ENCODE results near the gene DRGX. TPM values are rescaled to one million over a fixed set of nuclear protein-coding genes. Genes with fewer than 3 reads are reported as not detected.

DRGX gene
- total and polyA plus RNA-seq, 10 of the 15 experiments (the other 5 are each of a cell fraction or from before 2014, with no cell fraction given): not detected

DNA sequence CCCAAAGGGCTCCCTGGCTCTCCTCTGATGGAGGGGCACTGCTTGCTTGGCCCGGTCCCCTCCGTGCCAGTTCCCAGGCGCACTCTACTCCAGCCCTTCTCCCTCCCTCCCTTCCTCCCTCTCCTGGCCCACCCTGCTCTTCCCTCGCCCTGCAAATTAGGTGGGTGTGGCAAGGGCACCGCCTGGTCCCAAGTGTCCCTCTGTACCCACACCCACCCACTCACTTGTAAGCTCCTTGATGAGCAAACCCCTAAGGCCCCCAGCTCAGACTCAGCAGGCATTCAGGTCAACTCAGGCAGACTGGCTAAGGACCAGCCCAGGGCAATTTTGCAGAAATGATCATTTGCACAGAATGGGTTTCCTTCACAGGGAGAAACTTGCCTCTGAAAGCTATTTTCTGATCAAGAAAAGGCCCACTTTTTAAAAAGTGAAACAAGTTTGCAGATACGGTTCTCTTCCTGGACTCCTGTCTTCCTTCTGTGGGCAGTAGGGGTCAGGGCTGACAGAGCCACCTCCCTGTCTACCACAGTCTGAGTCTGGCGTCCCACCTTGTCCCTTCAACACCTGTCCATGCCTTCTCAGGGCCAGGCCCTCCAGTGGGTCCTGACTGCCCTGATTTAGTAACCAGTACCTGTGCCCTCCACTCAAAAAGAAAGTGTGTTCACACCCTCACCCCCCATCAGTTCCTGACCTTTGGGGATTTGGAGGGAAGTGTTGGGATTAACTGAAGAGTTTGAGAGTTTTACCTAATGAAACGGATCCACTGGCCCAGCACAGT, 68.7 kb downstream of the DRGX start:
- H3K4me3 ChIP-seq: no peak overlapping the region
- ATAC-seq (no peak), DNase-seq (ENCODE audit: low read depth, low spot score) (no peak), FAIRE-seq (no peak)
- POLR2A ChIA-PET: no interaction called here
- no TSS peak for BruUV-seq (replicated peaks)
- TF ChIP-seq ZNF384 (IDR thresholded peaks at IDR 0.05; ENCODE audit: borderline replicate concordance, low read depth, low read length) (no peak), CHD1 (IDR thresholded peaks at IDR 0.05; ENCODE audit: low read depth, low read length) (no peak), EZH2 (IDR thresholded peaks at IDR 0.05; ENCODE audit: borderline replicate concordance, control insufficient read depth, low read depth, low read length) (no peak), JUND (IDR thresholded peaks at IDR 0.05; ENCODE audit: low read depth, low read length) (no peak), FOS (IDR thresholded peaks at IDR 0.05; ENCODE audit: borderline replicate concordance, extremely low read depth, insufficient read length) (no peak), NR2F1 (conservative IDR thresholded peaks at IDR 0.05) (no peak), SIN3A (IDR thresholded peaks at IDR 0.05; ENCODE audit: low read depth, low read length) (no peak)
- TF ChIP-seq, protein P1, sequence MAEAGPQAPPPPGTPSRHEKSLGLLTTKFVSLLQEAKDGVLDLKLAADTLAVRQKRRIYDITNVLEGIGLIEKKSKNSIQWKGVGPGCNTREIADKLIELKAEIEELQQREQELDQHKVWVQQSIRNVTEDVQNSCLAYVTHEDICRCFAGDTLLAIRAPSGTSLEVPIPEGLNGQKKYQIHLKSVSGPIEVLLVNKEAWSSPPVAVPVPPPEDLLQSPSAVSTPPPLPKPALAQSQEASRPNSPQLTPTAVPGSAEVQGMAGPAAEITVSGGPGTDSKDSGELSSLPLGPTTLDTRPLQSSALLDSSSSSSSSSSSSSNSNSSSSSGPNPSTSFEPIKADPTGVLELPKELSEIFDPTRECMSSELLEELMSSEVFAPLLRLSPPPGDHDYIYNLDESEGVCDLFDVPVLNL (IDR thresholded peaks at IDR 0.05; ENCODE audit: low read depth, low read length): no peak
- TF ChIP-seq, protein P2, sequence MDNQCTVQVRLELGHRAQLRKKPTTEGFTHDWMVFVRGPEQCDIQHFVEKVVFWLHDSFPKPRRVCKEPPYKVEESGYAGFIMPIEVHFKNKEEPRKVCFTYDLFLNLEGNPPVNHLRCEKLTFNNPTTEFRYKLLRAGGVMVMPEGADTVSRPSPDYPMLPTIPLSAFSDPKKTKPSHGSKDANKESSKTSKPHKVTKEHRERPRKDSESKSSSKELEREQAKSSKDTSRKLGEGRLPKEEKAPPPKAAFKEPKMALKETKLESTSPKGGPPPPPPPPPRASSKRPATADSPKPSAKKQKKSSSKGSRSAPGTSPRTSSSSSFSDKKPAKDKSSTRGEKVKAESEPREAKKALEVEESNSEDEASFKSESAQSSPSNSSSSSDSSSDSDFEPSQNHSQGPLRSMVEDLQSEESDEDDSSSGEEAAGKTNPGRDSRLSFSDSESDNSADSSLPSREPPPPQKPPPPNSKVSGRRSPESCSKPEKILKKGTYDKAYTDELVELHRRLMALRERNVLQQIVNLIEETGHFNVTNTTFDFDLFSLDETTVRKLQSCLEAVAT (IDR thresholded peaks at IDR 0.05): no peak
- H4K20me1 ChIP-seq (ENCODE audit: control insufficient read depth, insufficient read depth): no peaks in the 10 kb centered on the region; the same call in 1 of the 2 replicates
- peaks cover 2 to 7% of the 10 kb centered on the region in 2 experiments; a peak in 3 of 4 replicates for H3K27me3 ChIP-seq (replicated peaks in 1 of 2; ENCODE audit: control insufficient read depth in 2 of 2, insufficient read depth in 2 of 2, low read length in 1 of 2)
- no peak overlapping the region for H3K27ac ChIP-seq (ENCODE audit: control insufficient read depth, insufficient read depth)
- intact Hi-C loops (cut with micrococcal nuclease; ENCODE audit: unreplicated experiment): no loop called here
- H3K4me1 ChIP-seq (ENCODE audit: control insufficient read depth, insufficient read depth, low read length): no peaks in the 10 kb centered on the region
- CTCF ChIA-PET: interaction anchor here (0.5 to 1.9 kb wide), 3 partner anchors 9 to 713 kb away, joined by 3 to 4 read pairs (median 3); no protein-coding TSS in a partner anchor
- no peak overlapping the region for H3K9ac ChIP-seq (ENCODE audit: control insufficient read depth, insufficient read depth, low read length)
- SMC1A ChIA-PET (ENCODE audit: uncharacterized antibody, unreplicated experiment): no interaction called here
- H3K4me2 ChIP-seq (ENCODE audit: control insufficient read depth, insufficient read depth): no peak overlapping the region
- RAD21 ChIA-PET (ENCODE audit: unreplicated experiment): no interaction called here
- in situ Hi-C loops (cut with MboI): no loop called here
- H3K79me2 ChIP-seq (ENCODE audit: control insufficient read depth, insufficient read depth, low read length): no peaks in the 10 kb centered on the region
- H2AFZ ChIP-seq (ENCODE audit: control insufficient read depth, low read depth, low read length): no peak overlapping the region
- 30% methylated on average over 4 of the region's 8 CpGs for WGBS (ENCODE audit: insufficient coverage, insufficient replicate concordance, low lambda C conversion rate, missing lambda C conversion rate)
- no peaks in the 10 kb centered on the region for H3K36me3 ChIP-seq (ENCODE audit: control insufficient read depth in 2 of 2, insufficient read depth in 2 of 2, low read length in 1 of 2)
- H3K9me3 ChIP-seq (replicated peaks; ENCODE audit: control insufficient read depth, insufficient read depth, low read length): no peaks in the 10 kb centered on the region

Data from GM12878 (cell line).